ENCODE data around the gene COL6A3.

GRCh38 chr2:237364655-237365054 lies 49.3 kb downstream of the COL6A3 start:
- TF ChIP-seq CTCF (IDR thresholded peaks at IDR 0.05) (no peak), EZH2 (IDR thresholded peaks at IDR 0.05) (no peak)

Measured in neural progenitor cell (in vitro differentiated cells).